Mesenchymal stem cell (in vitro differentiated cells and primary cell): ENCODE data around the gene VIM.

Source experiments
- DNase-seq: peaks from one replicate; pipeline ENCODE4 v3.0.0-alpha.2; 2013
- H2AFZ ChIP-seq: one replicate; pipeline ENCODE4 v1.6.1; 2013; ENCODE audit warnings: low read depth, mild to moderate bottlenecking, control low read depth, inconsistent platforms, low read length, moderate library complexity
- H2AK5ac ChIP-seq: 2 replicates; pipeline ENCODE4 v1.6.1; 2013; ENCODE audit warnings: low read length, moderate library complexity, mild to moderate bottlenecking, inconsistent platforms; ENCODE audit not compliant: severe bottlenecking
- H2BK120ac ChIP-seq: one replicate; pipeline ENCODE4 v1.6.1; 2013; ENCODE audit warnings: low read depth, mild to moderate bottlenecking, inconsistent platforms, low read length, moderate library complexity
- H2BK12ac ChIP-seq, 2 experiments: one replicate each; pipeline ENCODE4 v1.6.1; 2013; ENCODE audit warnings: inconsistent platforms in 2 of 2, low read length in 2 of 2, mild to moderate bottlenecking in 2 of 2, moderate library complexity in 2 of 2, control low read depth in 1 of 2
- H2BK15ac ChIP-seq: one replicate; pipeline ENCODE4 v1.6.1; 2013; ENCODE audit warnings: mild to moderate bottlenecking, low read depth, inconsistent platforms; ENCODE audit not compliant: poor library complexity, severe bottlenecking
- H2BK5ac ChIP-seq: 2 replicates; pipeline ENCODE4 v1.6.1; 2013; ENCODE audit warnings: low read depth, mild to moderate bottlenecking, low read length, control low read depth, inconsistent platforms; ENCODE audit not compliant: poor library complexity, severe bottlenecking
- H3K14ac ChIP-seq, 2 experiments: one replicate each; pipeline ENCODE4 v1.6.1; 2013; ENCODE audit warnings: inconsistent platforms in 2 of 2, low read length in 2 of 2, control low read depth in 1 of 2, mild to moderate bottlenecking in 1 of 2, moderate library complexity in 1 of 2
- H3K18ac ChIP-seq, 2 experiments: one replicate each; pipeline ENCODE4 v1.6.1; 2013; ENCODE audit warnings: inconsistent platforms in 2 of 2, low read length in 2 of 2, control low read depth in 1 of 2, low read depth in 1 of 2, mild to moderate bottlenecking in 1 of 2
- H3K23ac ChIP-seq, 2 experiments: one replicate each; pipeline ENCODE4 v1.6.1; 2013; ENCODE audit warnings: inconsistent platforms in 2 of 2, low read length in 2 of 2, mild to moderate bottlenecking in 2 of 2, moderate library complexity in 2 of 2, control low read depth in 1 of 2
- H3K27ac ChIP-seq: 2 replicates; pipeline ENCODE4 v1.5.1; 2013; ENCODE audit warnings: mild to moderate bottlenecking, moderate library complexity, low read length, control low read depth, inconsistent platforms; ENCODE audit not compliant: poor library complexity, severe bottlenecking
- H3K27me3 ChIP-seq, 2 experiments: 2 replicates each; pipeline versions ENCODE4 v1.6.1 to v1.7.0; 2013; ENCODE audit warnings: low read length in 2 of 2, mild to moderate bottlenecking in 2 of 2, moderate library complexity in 2 of 2, control low read depth in 1 of 2, inconsistent platforms in 1 of 2; ENCODE audit not compliant: control insufficient read depth in 1 of 2, insufficient read depth in 1 of 2
- H3K36me3 ChIP-seq, 2 experiments: 2 replicates each; pipeline versions ENCODE4 v1.6.1 to v1.7.0; 2013; ENCODE audit warnings: low read length in 2 of 2, control low read depth in 1 of 2, inconsistent platforms in 1 of 2, low read depth in 1 of 2, mild to moderate bottlenecking in 1 of 2; ENCODE audit not compliant: insufficient read depth in 2 of 2, control insufficient read depth in 1 of 2
- H3K4ac ChIP-seq, 2 experiments: one replicate each; pipeline ENCODE4 v1.6.1; 2013; ENCODE audit warnings: inconsistent platforms in 2 of 2, low read length in 2 of 2, mild to moderate bottlenecking in 2 of 2, moderate library complexity in 2 of 2, control low read depth in 1 of 2, low read depth in 1 of 2
- H3K4me1 ChIP-seq: 2 replicates; pipeline ENCODE4 v1.6.1; 2013; ENCODE audit warnings: low read depth, low read length, control low read depth; ENCODE audit not compliant: control insufficient read depth, insufficient read depth
- H3K4me2 ChIP-seq: 2 replicates; pipeline ENCODE4 v1.6.1; 2013; ENCODE audit warnings: low read length, mild to moderate bottlenecking, inconsistent platforms; ENCODE audit not compliant: poor library complexity, severe bottlenecking
- H3K4me3 ChIP-seq, 2 experiments: 2 replicates each; pipeline versions ENCODE4 v1.5.1 to v1.7.0; 2013; ENCODE audit warnings: low read length in 2 of 2, mild to moderate bottlenecking in 2 of 2, control low read depth in 1 of 2, low read depth in 1 of 2; ENCODE audit not compliant: insufficient read depth in 1 of 2
- H3K79me1 ChIP-seq: replicated peaks from 2 replicates; pipeline ENCODE4 v1.6.1; 2013; ENCODE audit warnings: mild to moderate bottlenecking, control low read depth, low read length, inconsistent platforms; ENCODE audit not compliant: poor library complexity, severe bottlenecking
- H3K9ac ChIP-seq: 2 replicates; pipeline ENCODE4 v1.7.0; 2013; ENCODE audit warnings: mild to moderate bottlenecking, low read length, moderate library complexity
- H3K9me3 ChIP-seq: 2 replicates; pipeline ENCODE4 v1.7.0; 2013; ENCODE audit warnings: mild to moderate bottlenecking, low read length; ENCODE audit not compliant: control insufficient read depth
- H4K8ac ChIP-seq: one replicate; pipeline ENCODE4 v1.6.1; 2013; ENCODE audit warnings: inconsistent platforms, mild to moderate bottlenecking, low read length, moderate library complexity
- H4K91ac ChIP-seq: one replicate; pipeline ENCODE4 v1.6.1; 2013; ENCODE audit warnings: mild to moderate bottlenecking, low read length, inconsistent platforms
- WGBS: methylation state at CpG from one replicate; pipeline ENCODE4 v1.1.7; 2013; ENCODE audit warnings: mixed read lengths; 5-methylcytosine and 5-hydroxymethylcytosine counted together

Gene VIM

DNA sequence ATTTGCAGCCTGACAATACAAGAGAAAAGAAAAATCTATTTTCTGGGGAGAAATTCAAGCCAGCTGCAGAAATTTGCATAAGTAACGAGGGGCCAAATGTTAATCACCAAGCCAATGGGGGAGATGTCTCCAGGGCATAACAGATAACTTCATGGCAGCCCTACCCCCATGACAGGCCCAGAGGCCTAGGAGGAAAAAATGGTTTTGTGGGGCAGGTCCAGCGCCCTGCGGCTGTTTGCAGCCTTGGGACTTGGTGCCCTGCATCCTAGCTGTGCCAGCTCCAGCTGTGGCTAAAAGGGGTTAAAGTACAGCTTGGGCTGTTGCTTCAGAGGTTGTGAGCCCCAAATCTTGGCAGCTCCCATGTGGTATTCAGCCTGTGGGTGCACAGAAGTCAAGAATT lies 54.3 kb downstream of the VIM start:
- Histone ChIP-seq H3K14ac (no peak overlapping the region), H3K4me1 (no peaks in the 10 kb centered on the region), H2BK120ac (no peak overlapping the region), H3K23ac (no peak overlapping the region), H3K27me3 (peaks cover 7 to 17% of the 10 kb centered on the region in 2 experiments), H2AK5ac (no peak overlapping the region), H3K9me3 (peaks cover 18% of the 10 kb centered on the region), H2BK5ac (no peak overlapping the region), H3K4ac (no peak overlapping the region), H3K18ac (no peak overlapping the region), H4K8ac (no peak overlapping the region), H3K4me3 (no peak overlapping the region), H2BK15ac (no peak overlapping the region), H2AFZ (no peak overlapping the region), H3K79me1 (no peaks in the 10 kb centered on the region), H2BK12ac (no peak overlapping the region), H3K36me3 (no peaks in the 10 kb centered on the region), H4K91ac (no peak overlapping the region), H3K4me2 (no peak overlapping the region), H3K27ac (no peak overlapping the region), H3K9ac (no peak overlapping the region)
- no peak for DNase-seq
- WGBS, result 80% methylated on average over 3 of the region's 3 CpGs

DNA sequence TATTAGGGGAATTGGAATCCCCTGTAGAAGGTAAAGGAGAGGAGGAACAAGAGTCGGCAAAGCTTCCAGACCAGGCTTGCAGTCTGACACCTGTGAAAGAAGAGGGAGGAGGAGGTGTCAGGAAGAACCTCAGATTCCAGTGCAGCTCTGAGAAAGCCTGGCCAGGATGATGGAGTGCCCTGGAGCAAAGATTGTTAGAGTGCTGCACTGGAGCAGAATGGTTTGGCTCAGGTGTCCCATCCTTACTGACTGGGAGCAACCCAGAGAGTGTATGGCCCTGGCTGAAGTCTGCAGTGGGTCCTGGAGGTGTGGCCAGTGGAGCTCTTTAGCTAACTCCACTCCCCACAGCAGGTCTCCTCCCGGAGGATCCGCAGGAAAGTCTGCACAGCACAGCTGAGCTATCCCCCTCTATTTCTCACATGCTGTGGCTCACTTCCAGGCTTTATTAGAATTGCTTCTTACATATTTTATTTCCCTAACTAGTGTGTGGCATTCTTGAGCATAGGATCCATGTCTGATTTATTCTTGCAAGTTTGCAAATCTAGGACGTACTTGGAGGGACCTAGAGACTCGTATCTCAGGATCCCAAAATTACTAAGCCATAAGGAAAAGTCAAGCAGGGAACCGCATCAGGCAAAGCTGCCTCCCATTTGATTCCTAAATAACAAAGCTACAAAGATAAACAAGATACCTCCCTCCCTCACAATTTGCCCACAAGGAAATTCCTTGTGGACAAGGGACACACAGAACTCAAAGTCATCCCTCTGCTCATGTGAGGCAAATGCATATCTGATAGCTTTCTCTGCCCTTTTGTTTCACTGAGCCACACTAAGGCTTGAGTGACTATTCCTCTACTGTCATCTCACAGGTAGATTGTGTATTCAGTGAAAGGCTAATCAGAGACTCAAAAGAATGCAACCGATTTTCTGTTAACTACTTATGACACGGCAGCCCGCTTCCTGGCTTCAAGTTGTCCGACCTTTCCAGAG lies 58.8 kb downstream of the VIM start:
- no peak overlapping the region for H2AK5ac ChIP-seq
- DNase-seq, result no peak
- no peak overlapping the region for H2AFZ ChIP-seq
- H3K4ac ChIP-seq, result no peak overlapping the region
- H3K4me1 ChIP-seq, result no peaks in the 10 kb centered on the region
- H2BK5ac ChIP-seq, result no peak overlapping the region
- H3K27ac ChIP-seq, result no peak overlapping the region
- no peak overlapping the region for H3K9ac ChIP-seq
- peaks cover 11 to 39% of the 10 kb centered on the region in 2 experiments for H3K27me3 ChIP-seq
- H3K18ac ChIP-seq, result no peak overlapping the region
- 84% methylated on average over 8 of the region's 10 CpGs for WGBS
- no peak overlapping the region for H2BK120ac ChIP-seq
- H3K36me3 ChIP-seq, result no peaks in the 10 kb centered on the region
- H3K23ac ChIP-seq, result no peak overlapping the region
- no peak overlapping the region for H3K14ac ChIP-seq
- H4K8ac ChIP-seq, result no peak overlapping the region
- no peak overlapping the region for H3K4me2 ChIP-seq
- H4K91ac ChIP-seq, result no peak overlapping the region
- H3K79me1 ChIP-seq, result no peaks in the 10 kb centered on the region
- no peak overlapping the region for H2BK15ac ChIP-seq
- H3K9me3 ChIP-seq, result peaks cover 11% of the 10 kb centered on the region
- no peak overlapping the region for H3K4me3 ChIP-seq
- H2BK12ac ChIP-seq, result no peak overlapping the region
